ENCODE measurements around the gene CD81. TPM values are rescaled to one million over a fixed set of nuclear protein-coding genes. Genes with fewer than 3 reads are reported as not detected.

Gene CD81
- total and polyA plus RNA-seq, 2 experiments from 2014 or later, result 212 to 444 TPM

GRCh38 chr11:2387266-2387987 lies 10.3 kb downstream of the CD81 start:
- TF ChIP-seq CTCF (IDR thresholded peaks at IDR 0.05; ENCODE audit: low read depth, low read length), result no peak
- no peak for DNase-seq (ENCODE audit: low read depth in 1 of 2, low spot score in 1 of 2)
- Histone ChIP-seq H3K27me3 (no peaks in the 10 kb centered on the region), H3K27ac (no peak overlapping the region), H3K4me3 (no peak overlapping the region), H3K9me3 (ENCODE audit: low read depth) (no peaks in the 10 kb centered on the region), H3K36me3 (no peaks in the 10 kb centered on the region), H3K4me1 (ENCODE audit: low read depth) (peaks cover 19% of the 10 kb centered on the region)

GRCh38 chr11:2388431-2389376 lies 11.6 kb downstream of the CD81 start:
- no peaks in the 10 kb centered on the region for H3K36me3 ChIP-seq
- no peaks in the 10 kb centered on the region for H3K27me3 ChIP-seq
- H3K27ac ChIP-seq, result peak overlapping the region; percentile 39
- H3K4me3 ChIP-seq, result no peak overlapping the region
- H3K4me1 ChIP-seq (ENCODE audit: low read depth), result peaks cover 6% of the 10 kb centered on the region
- DNase-seq (ENCODE audit: low read depth in 1 of 2, low spot score in 1 of 2), result no peak
- no peaks in the 10 kb centered on the region for H3K9me3 ChIP-seq (ENCODE audit: low read depth)
- TF ChIP-seq CTCF (IDR thresholded peaks at IDR 0.05; ENCODE audit: low read depth, low read length), result no peak

GRCh38 chr11:2389377-2390026 lies 12.4 kb downstream of the CD81 start:
- Histone ChIP-seq H3K4me1 (ENCODE audit: low read depth) (peaks cover 6% of the 10 kb centered on the region), H3K4me3 (no peak overlapping the region), H3K27me3 (no peaks in the 10 kb centered on the region), H3K36me3 (no peaks in the 10 kb centered on the region), H3K27ac (peak overlapping the region; percentile 39), H3K9me3 (ENCODE audit: low read depth) (no peaks in the 10 kb centered on the region)
- DNase-seq (ENCODE audit: low read depth in 1 of 2, low spot score in 1 of 2), result no peak
- TF ChIP-seq CTCF (IDR thresholded peaks at IDR 0.05; ENCODE audit: low read depth, low read length), result no peak

- H3K9me3 ChIP-seq (ENCODE audit: low read depth), result no peaks in the 10 kb centered on the region
- no peak for DNase-seq (ENCODE audit: low read depth in 1 of 2, low spot score in 1 of 2)
- no peaks in the 10 kb centered on the region for H3K36me3 ChIP-seq
- peak overlapping the region; percentile 39 for H3K27ac ChIP-seq
- no peaks in the 10 kb centered on the region for H3K27me3 ChIP-seq
- no peak for TF ChIP-seq CTCF (IDR thresholded peaks at IDR 0.05; ENCODE audit: low read depth, low read length)
- H3K4me1 ChIP-seq (ENCODE audit: low read depth), result peaks cover 6% of the 10 kb centered on the region
- H3K4me3 ChIP-seq, result no peak overlapping the region
Observed at GRCh38 chr11:2390091-2390724, 13.1 kb downstream of the CD81 start.

GRCh38 chr11:2390725-2391151 lies 13.6 kb downstream of the CD81 start:
- Histone ChIP-seq H3K27me3 (no peaks in the 10 kb centered on the region), H3K9me3 (ENCODE audit: low read depth) (no peaks in the 10 kb centered on the region), H3K36me3 (no peaks in the 10 kb centered on the region), H3K4me1 (ENCODE audit: low read depth) (peaks cover 6% of the 10 kb centered on the region), H3K4me3 (no peak overlapping the region), H3K27ac (no peak overlapping the region)
- peak in 1 of 2 donors; percentile 50 for DNase-seq (ENCODE audit: low read depth in 1 of 2, low spot score in 1 of 2)
- no peak for TF ChIP-seq CTCF (IDR thresholded peaks at IDR 0.05; ENCODE audit: low read depth, low read length)

Data from cardiac muscle cell (in vitro differentiated cells and primary cell).